ENCODE data around the gene FAM131A.

FAM131A gene

DNA sequence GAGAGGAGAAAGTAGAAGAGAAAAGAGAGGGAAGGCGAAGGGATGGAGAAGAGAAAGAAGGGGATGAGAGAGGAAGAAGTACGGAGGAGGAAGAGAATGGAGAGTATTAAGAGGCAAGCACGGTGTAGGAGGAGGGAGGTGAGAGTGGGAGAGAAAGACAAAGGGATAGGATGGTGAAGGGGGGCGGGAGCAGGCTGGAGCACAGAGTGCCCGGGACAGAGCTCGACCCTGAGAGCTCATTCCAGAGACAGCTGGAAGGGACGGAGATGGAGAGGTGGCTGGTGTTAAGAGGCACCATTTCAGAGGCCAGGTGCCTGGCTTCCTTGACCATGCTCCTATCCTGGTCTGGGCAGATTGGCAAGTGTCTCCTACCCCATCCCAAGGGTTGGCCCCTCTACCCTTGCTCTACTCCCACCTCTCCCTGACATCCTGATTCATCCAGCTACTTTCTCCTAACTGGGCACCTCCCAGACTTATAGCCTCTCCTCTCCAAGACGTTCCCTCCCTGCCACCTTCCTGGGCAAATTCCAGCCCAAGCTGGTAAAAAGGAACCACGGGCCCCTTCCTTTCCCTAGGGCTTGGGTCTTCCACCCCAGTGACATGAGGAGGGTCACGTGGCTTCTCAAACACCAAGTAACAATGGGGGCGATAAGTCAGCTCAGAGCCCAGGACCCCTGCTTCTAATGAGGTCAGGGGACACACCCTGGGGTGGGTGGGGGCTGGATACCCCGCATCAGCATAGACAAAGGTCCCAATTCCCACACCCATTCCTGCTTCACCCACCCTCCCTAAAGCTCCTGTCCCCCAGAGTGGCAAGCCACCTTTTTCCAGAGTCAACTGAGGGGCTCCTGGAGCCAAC lies 22.9 kb downstream of the FAM131A start:
- Histone ChIP-seq H3K9me3 (no peaks in the 10 kb centered on the region), H3K4me1 (no peaks in the 10 kb centered on the region), H3K36me3 (peaks cover 9% of the 10 kb centered on the region), H3K27me3 (no peaks in the 10 kb centered on the region), H3K4me3 (ENCODE audit: low read depth, low read length) (peak overlapping the region; percentile 86)
- TF ChIP-seq, protein P1, sequence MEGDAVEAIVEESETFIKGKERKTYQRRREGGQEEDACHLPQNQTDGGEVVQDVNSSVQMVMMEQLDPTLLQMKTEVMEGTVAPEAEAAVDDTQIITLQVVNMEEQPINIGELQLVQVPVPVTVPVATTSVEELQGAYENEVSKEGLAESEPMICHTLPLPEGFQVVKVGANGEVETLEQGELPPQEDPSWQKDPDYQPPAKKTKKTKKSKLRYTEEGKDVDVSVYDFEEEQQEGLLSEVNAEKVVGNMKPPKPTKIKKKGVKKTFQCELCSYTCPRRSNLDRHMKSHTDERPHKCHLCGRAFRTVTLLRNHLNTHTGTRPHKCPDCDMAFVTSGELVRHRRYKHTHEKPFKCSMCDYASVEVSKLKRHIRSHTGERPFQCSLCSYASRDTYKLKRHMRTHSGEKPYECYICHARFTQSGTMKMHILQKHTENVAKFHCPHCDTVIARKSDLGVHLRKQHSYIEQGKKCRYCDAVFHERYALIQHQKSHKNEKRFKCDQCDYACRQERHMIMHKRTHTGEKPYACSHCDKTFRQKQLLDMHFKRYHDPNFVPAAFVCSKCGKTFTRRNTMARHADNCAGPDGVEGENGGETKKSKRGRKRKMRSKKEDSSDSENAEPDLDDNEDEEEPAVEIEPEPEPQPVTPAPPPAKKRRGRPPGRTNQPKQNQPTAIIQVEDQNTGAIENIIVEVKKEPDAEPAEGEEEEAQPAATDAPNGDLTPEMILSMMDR (IDR thresholded peaks at IDR 0.05; ENCODE audit: low read depth, low read length) = no peak
- DNase-seq = no peak

DNA sequence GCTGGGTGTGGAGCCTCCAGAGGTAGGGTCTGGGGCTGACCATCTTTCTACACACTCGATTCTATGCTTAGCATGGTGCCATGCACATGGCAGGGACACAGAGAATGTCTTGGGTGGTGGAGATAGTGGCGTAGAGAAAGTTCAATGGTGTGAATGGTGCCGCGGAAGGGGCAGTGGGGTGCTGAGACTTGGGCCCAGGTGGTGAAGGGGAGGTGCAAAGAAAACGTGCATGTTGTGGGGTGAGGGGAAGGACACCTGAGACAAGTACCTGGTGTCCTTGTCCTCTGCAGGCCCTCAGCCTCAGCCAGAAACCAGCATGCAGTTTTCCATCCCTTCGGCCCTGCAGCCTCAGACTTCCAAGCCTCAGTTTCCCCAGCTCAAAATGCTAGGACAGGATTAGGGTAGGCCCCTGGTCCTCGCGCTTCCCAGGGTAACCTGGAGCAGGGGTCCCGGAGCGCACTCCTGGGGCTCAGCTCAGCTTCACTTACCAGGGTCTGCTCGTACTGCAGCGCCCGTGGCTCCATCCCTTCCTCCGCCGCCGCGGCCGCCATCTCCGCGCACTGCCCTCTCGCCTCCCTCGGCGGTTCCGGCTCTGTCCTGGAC lies 23.6 kb downstream of the FAM131A start:
- no peak for DNase-seq
- TF ChIP-seq, protein P1 (IDR thresholded peaks at IDR 0.05; ENCODE audit: low read depth, low read length) = no peak
- Histone ChIP-seq H3K27me3 (no peaks in the 10 kb centered on the region), H3K9me3 (no peaks in the 10 kb centered on the region), H3K4me1 (no peaks in the 10 kb centered on the region), H3K4me3 (ENCODE audit: low read depth, low read length) (peak overlapping the region; percentile 86), H3K36me3 (peaks cover 10% of the 10 kb centered on the region)

DNA sequence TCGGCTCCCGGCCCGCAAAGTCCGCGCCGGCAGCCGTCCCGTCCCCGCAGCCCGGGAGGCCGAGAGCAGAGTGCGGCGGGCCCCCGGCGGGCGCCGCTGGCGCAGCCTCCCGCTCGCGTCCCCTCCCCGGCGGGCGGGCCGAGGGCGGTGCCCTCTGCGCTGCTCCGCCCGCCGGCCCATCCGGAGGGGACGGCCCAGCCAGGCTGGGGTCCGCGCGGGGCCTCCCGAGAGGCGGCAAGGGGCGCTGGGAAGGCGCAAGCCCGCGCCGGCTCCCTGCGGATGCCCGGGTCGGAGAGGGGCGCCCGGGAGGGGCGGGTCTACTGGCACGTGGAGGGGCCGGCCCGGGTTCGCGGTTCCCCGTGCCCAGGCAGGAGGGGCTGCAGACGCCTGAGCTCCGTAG lies 24.1 kb downstream of the FAM131A start, which contains the start of the genes CLCN2 and POLR2H:
TSS of gene CLCN2 (minus strand) at position 74 of the 400 bp plus-strand sequence. CDS start 126 bp downstream, outside the sequence.
TSS of gene POLR2H (plus strand) at position 179 of the 400 bp plus-strand sequence. CDS start 1,783 bp downstream, outside the sequence.
- Histone ChIP-seq H3K9me3 (no peaks in the 10 kb centered on the region), H3K27me3 (no peaks in the 10 kb centered on the region), H3K36me3 (peaks cover 13% of the 10 kb centered on the region), H3K4me3 (ENCODE audit: low read depth, low read length) (peak within 1 kb of the TSS; percentile 86), H3K4me1 (no peaks in the 10 kb centered on the region)
- peak; percentile 81 for DNase-seq
- TF ChIP-seq, protein P1 (IDR thresholded peaks at IDR 0.05; ENCODE audit: low read depth, low read length) = no peak

DNA sequence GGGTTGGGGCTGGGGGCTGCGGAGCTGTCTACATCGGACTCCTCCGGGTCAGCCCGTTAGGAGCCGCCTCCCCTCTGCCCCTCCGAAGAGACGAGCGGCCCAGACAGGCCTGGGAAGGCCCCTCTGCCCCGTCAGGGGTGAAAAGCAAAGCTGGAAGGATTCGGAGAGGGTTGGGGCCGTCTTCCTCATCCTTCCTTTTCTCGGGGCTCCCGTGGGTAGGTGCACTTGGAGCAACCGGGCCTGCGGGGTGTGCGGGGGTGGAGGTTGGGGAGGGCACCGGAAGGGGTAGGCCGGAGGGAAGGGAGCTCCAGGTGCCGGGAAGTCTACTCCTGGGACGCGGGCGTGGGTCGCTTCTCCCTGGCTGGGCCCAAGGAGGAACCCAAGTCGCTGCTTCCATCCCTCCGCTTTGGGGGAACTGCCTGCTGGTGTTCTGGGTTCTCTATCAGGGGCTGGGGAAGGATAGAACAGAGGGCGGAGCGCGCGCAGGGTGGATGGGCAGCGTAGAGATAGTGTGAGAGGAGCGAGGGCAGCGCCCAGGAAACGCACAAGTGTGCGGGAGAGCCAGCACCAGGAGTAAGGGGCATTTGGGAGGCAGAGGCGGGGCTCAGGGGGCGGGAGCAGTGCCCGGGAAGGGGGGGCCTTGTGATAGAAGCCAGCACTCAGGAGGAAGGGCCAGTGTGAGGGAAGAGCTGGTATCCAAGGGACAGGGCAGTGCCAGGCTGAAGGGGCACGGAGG lies 24.7 kb downstream of the FAM131A start:
- Histone ChIP-seq H3K9me3 (no peaks in the 10 kb centered on the region), H3K36me3 (peaks cover 18% of the 10 kb centered on the region), H3K27me3 (no peaks in the 10 kb centered on the region), H3K4me3 (ENCODE audit: low read depth, low read length) (peak overlapping the region; percentile 86), H3K4me1 (no peaks in the 10 kb centered on the region)
- TF ChIP-seq, protein P1 (IDR thresholded peaks at IDR 0.05; ENCODE audit: low read depth, low read length) = no peak
- no peak for DNase-seq

DNA sequence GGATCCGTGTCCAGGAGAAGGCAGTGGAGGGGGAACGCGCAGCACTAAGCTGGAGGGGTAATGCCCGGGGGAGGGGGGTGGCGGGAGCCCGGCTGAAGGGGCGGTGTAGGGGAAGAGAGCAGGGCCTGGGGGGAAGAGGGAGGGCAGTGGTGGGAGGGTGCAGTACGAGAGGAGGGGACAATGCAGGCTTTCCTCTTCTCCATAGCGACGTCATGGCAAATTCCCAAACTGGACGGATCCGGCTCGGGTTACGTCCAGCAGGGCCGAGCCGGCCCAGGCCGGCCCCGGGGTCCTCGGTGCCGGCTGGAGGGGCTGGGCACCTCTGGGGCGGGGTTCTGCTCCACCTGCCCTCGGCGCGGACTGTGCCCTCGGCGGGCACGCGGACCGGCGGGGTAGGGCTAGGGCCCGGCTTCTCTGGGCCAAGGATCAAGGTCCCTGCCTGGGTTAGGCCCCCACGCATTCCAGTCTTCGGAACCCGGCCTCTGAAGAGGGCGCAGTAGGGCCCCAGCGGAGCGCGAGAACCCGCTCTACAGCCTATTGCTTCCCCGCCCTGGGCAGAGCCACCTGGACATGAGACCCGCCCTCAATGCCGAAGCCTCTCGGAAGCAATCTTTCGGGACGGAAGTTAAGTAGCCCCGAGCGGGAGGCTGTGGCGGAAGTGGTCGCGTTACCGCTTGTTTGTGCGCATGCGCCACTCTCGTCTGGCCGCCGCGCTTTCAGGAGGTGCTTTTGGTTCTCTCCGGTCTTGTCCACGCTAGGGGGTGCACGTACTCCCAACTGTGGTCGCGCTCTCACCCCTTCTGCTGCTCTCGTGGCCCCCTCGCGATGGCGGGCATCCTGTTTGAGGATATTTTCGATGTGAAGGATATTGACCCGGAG lies 25.5 kb downstream of the FAM131A start:
- TF ChIP-seq, protein P1 (IDR thresholded peaks at IDR 0.05; ENCODE audit: low read depth, low read length) = peak; percentile 61
- Histone ChIP-seq H3K27me3 (no peaks in the 10 kb centered on the region), H3K4me1 (no peaks in the 10 kb centered on the region), H3K36me3 (peaks cover 20% of the 10 kb centered on the region), H3K9me3 (no peaks in the 10 kb centered on the region), H3K4me3 (ENCODE audit: low read depth, low read length) (peak overlapping the region; percentile 86)
- DNase-seq = peak; percentile 98

All from BE2C (cell line).